K562 (cell line): ENCODE data around the gene POR. TPM values are rescaled to one million over a fixed set of nuclear protein-coding genes. Genes with fewer than 3 reads are reported as not detected.
A peak's percentile ranks its signal among the peaks of the same experiment; 100 is the strongest.

Source experiments
- ARID2 ChIP-seq: fragments of 450-650 bp; IDR thresholded peaks from 2 replicates; pipeline ENCODE4 v1.6.1; 2017; ENCODE audit warnings: antibody characterized with exemption, mild to moderate bottlenecking
- CEBPB ChIP-seq: fragments of 450-650 bp; IDR thresholded peaks from 2 replicates; pipeline ENCODE4 v1.6.1; 2016; ENCODE audit warnings: missing genetic modification characterization, missing compliant biosample characterization
- DACH1 ChIP-seq: fragments of 450-650 bp; IDR thresholded peaks from 2 replicates; pipeline ENCODE4 v1.6.1; 2018; ENCODE audit not compliant: partially characterized antibody
- ESRRA ChIP-seq: fragments of 450-650 bp; IDR thresholded peaks from 2 replicates; pipeline ENCODE4 v1.6.1; 2014; ENCODE audit warnings: low read depth, mild to moderate bottlenecking, moderate library complexity, borderline replicate concordance
- ETV1 ChIP-seq: fragments of 450-650 bp; conservative IDR thresholded peaks from 2 replicates; pipeline ENCODE4 v1.6.1; 2016; ENCODE audit warnings: missing genetic modification characterization, control low read depth, low read depth, missing compliant biosample characterization
- GTF2A2 ChIP-seq: IDR thresholded peaks from 2 replicates; pipeline ENCODE4 v1.6.1; 2016; ENCODE audit warnings: mild to moderate bottlenecking, missing genetic modification characterization, missing compliant biosample characterization
- HDAC6 ChIP-seq: IDR thresholded peaks from 2 replicates; pipeline ENCODE4 v1.6.1; 2012; ENCODE audit warnings: low read depth, mild to moderate bottlenecking, control low read depth, inconsistent platforms, low read length, moderate library complexity
- HDAC8 ChIP-seq: fragments of 450-650 bp; IDR thresholded peaks from 2 replicates; pipeline ENCODE4 v1.6.1; 2016; ENCODE audit warnings: mild to moderate bottlenecking, missing genetic modification characterization, moderate library complexity, missing compliant biosample characterization
- KLF1 ChIP-seq: fragments of 450-650 bp; IDR thresholded peaks from 2 replicates; pipeline ENCODE4 v1.6.1; 2016; ENCODE audit warnings: missing genetic modification characterization, missing compliant biosample characterization
- KLF13 ChIP-seq: fragments of 450-650 bp; IDR thresholded peaks from 2 replicates; pipeline ENCODE4 v1.6.1; 2016; ENCODE audit warnings: missing genetic modification characterization, low read depth, mild to moderate bottlenecking, missing compliant biosample characterization, moderate library complexity, borderline replicate concordance
- MAFG ChIP-seq: fragments of 450-650 bp; conservative IDR thresholded peaks from 2 replicates; pipeline ENCODE4 v1.6.1; 2016; ENCODE audit warnings: missing genetic modification characterization, missing compliant biosample characterization
- MEF2D ChIP-seq: conservative IDR thresholded peaks from 2 replicates; pipeline ENCODE4 v1.6.1; 2016; ENCODE audit warnings: low read depth, missing genetic modification characterization, missing compliant biosample characterization
- MTA1 ChIP-seq: fragments of 450-650 bp; IDR thresholded peaks from 2 replicates; pipeline ENCODE4 v1.6.1; 2017; ENCODE audit warnings: borderline replicate concordance
- NFIC ChIP-seq: fragments of 450-650 bp; IDR thresholded peaks from 2 replicates; pipeline ENCODE4 v1.6.1; 2017; ENCODE audit warnings: mild to moderate bottlenecking, inconsistent platforms
- POLR2G ChIP-seq: fragments of 200-400 bp; formaldehyde crosslinking; IDR thresholded peaks from 2 replicates; pipeline ENCODE4 v1.6.1; 2017; ENCODE audit warnings: low read depth, mild to moderate bottlenecking, antibody characterized with exemption, low read length, moderate library complexity
- POLR3A ChIP-seq: IDR thresholded peaks from 2 replicates; pipeline ENCODE4 v1.6.1; 2011; ENCODE audit warnings: borderline replicate concordance, mild to moderate bottlenecking, moderate library complexity; ENCODE audit not compliant: insufficient read length, insufficient read depth; ENCODE audit errors: extremely low read depth
- SIN3B ChIP-seq: fragments of 450-650 bp; IDR thresholded peaks from 2 replicates; pipeline ENCODE4 v1.6.1; 2017; ENCODE audit warnings: low read depth, mild to moderate bottlenecking, moderate library complexity
- SOX6 ChIP-seq: fragments of 450-650 bp; IDR thresholded peaks from 2 replicates; pipeline ENCODE4 v1.6.1; 2014; ENCODE audit warnings: mild to moderate bottlenecking
- ZBED1 ChIP-seq: IDR thresholded peaks from 2 replicates; pipeline ENCODE4 v1.6.1; 2014
- ZNF124 ChIP-seq: sonication (generic); formaldehyde crosslinking; IDR thresholded peaks from 2 replicates; pipeline ENCODE4 v1.8.1; 2022; ENCODE audit warnings: missing genetic modification reagents
- ZNF133 ChIP-seq: fragments of 250-450 bp; sonication (Bioruptor Pico); IDR thresholded peaks from 2 replicates; pipeline ENCODE4 v1.4.0; 2020; ENCODE audit warnings: mild to moderate bottlenecking
- ZNF57 ChIP-seq: fragments of 450-650 bp; formaldehyde crosslinking; IDR thresholded peaks from 2 replicates; pipeline ENCODE4 v1.4.0; 2020; ENCODE audit warnings: mild to moderate bottlenecking, moderate library complexity
- polyA plus RNA-seq, 8 experiments: library from polyadenylated mRNA; depleted of rRNA in 4 of 8; stranded (reverse) in 5 of 8; unstranded in 3 of 8; fragments of >200 nt; fragmentation: Nextera tagmentation in 2 of 8; fragmentation: Illumina TruSeq in 1 of 8; extraction: Ambion mirVana in 2 of 8; extraction: Trizol in 1 of 8; gene quantifications; 2 replicates each; pipeline versions ENCODE4 v1.2.1 to v1.2.3, GENCODE V29; 2011 to 2014; ENCODE audit warnings: inconsistent platforms in 1 of 8, missing spikeins in 1 of 8
- total RNA-seq, 7 experiments: library from RNA; depleted of rRNA in 6 of 7; stranded (reverse); fragments of >200 nt in 6 of 7; fragmentation: Illumina TruSeq in 2 of 7; extraction: Trizol in 2 of 7; gene quantifications; 2 replicates each; pipeline versions ENCODE4 v1.2.1 to v1.2.3, GENCODE V29; 2011 to 2021; ENCODE audit warnings: low replicate concordance in 1 of 7
- TF ChIP-seq, protein P1 (sequence below): IDR thresholded peaks from 2 replicates; pipeline ENCODE4 v1.6.1; 2016; ENCODE audit warnings: missing genetic modification characterization, missing compliant biosample characterization
- TF ChIP-seq, protein P2 (sequence below): sonication (generic); formaldehyde crosslinking; IDR thresholded peaks from 2 replicates; pipeline ENCODE4 v1.8.0; 2022; ENCODE audit warnings: mild to moderate bottlenecking, low read depth, missing genetic modification reagents
- TF ChIP-seq, protein P3 (sequence below): IDR thresholded peaks from 2 replicates; pipeline ENCODE4 v1.6.1; 2011; ENCODE audit warnings: borderline replicate concordance, low read depth, mild to moderate bottlenecking, moderate library complexity, low read length; ENCODE audit not compliant: insufficient read depth, poor library complexity, severe bottlenecking

Gene POR
- total and polyA plus RNA-seq, 9 of the 15 experiments (the other 6 are each of a cell fraction or from before 2014, with no cell fraction given), result 4.7 to 142 (median 40.8) TPM

DNA sequence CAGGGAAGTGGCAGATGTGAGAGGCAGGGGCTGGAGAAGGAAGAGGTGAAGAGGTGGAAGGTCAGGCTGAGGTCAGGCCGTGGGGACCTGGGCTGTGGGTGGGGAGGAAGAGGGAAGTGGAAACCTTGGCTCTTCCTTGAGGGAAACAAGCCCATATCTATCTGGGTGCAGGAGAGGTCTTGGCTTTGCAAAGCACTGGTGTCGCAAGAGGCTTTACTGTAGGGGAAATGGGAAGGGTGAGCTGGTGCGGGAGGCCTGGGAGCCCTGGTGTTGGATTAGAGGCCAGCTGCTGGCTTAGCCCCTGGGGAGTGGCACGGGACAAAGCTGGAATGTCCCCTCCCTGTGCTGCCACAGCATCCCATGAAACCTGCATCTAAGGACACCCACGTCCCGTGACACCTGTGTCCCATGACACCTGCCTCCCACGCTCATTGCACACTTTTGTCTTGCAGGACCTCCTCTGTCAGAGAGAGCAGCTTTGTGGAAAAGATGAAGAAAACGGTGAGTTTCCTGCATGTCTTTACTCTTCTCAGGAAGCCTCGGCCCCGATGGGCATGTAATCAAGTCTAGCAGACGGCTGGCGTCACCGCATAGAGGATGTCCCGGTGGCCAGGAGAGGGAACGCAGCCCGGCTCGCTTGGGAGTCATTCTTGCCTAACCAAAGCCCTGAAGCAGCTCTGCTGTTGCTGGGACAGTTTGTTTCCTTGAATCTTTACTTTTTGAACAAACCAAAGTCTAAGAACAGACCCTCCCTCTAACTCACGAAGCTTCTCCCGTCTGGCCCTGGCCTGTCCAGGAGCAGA lies 57.2 kb downstream of the POR start (continued):
- TF ChIP-seq HDAC8 (tag) (no peak), ETV1 (tag) (no peak), ESRRA (peak; percentile 47; the same call in 1 of the 2 replicates), ZNF124 (CRISPR knock-in tag) (no peak), GTF2A2 (tag) (no peak), NFIC (no peak), POLR2G (0 out of 2 replicates have a peak, but pooled peaks have one; percentile 5), HDAC6 (no peak), KLF1 (tag) (no peak), DACH1 (no peak), CEBPB (tag) (peak; percentile 96), KLF13 (tag) (no peak), MTA1 (no peak), MAFG (tag) (no peak), SIN3B (no peak), ZNF57 (CRISPR knock-in tag) (no peak), ZBED1 (no peak), POLR3A (no peak), SOX6 (no peak), ARID2 (no peak), MEF2D (tag) (no peak), ZNF133 (no peak)
- TF ChIP-seq, protein P1, sequence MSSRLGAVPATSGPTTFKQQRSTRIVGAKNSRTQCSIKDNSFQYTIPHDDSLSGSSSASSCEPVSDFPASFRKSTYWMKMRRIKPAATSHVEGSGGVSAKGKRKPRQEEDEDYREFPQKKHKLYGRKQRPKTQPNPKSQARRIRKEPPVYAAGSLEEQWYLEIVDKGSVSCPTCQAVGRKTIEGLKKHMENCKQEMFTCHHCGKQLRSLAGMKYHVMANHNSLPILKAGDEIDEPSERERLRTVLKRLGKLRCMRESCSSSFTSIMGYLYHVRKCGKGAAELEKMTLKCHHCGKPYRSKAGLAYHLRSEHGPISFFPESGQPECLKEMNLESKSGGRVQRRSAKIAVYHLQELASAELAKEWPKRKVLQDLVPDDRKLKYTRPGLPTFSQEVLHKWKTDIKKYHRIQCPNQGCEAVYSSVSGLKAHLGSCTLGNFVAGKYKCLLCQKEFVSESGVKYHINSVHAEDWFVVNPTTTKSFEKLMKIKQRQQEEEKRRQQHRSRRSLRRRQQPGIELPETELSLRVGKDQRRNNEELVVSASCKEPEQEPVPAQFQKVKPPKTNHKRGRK (tag), result no peak
- TF ChIP-seq, protein P2, sequence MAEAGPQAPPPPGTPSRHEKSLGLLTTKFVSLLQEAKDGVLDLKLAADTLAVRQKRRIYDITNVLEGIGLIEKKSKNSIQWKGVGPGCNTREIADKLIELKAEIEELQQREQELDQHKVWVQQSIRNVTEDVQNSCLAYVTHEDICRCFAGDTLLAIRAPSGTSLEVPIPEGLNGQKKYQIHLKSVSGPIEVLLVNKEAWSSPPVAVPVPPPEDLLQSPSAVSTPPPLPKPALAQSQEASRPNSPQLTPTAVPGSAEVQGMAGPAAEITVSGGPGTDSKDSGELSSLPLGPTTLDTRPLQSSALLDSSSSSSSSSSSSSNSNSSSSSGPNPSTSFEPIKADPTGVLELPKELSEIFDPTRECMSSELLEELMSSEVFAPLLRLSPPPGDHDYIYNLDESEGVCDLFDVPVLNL (CRISPR knock-in tag), result no peak
- TF ChIP-seq, protein P3, sequence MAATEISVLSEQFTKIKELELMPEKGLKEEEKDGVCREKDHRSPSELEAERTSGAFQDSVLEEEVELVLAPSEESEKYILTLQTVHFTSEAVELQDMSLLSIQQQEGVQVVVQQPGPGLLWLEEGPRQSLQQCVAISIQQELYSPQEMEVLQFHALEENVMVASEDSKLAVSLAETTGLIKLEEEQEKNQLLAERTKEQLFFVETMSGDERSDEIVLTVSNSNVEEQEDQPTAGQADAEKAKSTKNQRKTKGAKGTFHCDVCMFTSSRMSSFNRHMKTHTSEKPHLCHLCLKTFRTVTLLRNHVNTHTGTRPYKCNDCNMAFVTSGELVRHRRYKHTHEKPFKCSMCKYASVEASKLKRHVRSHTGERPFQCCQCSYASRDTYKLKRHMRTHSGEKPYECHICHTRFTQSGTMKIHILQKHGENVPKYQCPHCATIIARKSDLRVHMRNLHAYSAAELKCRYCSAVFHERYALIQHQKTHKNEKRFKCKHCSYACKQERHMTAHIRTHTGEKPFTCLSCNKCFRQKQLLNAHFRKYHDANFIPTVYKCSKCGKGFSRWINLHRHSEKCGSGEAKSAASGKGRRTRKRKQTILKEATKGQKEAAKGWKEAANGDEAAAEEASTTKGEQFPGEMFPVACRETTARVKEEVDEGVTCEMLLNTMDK, result no peak
